HG02588 (cell line): ENCODE results near the gene NKAIN2.
"Not testable (repeated sequence)": the region's sequence is repeated elsewhere in the genome, so short reads cannot be mapped to it uniquely, and the experiment has no call there.

Experiments used
- ATAC-seq: cut with Tn5 transposase; IDR thresholded peaks from one replicate; pipeline ENCODE4 v1.9.1; 2021; ENCODE audit warnings: mild to moderate bottlenecking, moderate library complexity; ENCODE audit not compliant: unreplicated experiment

NKAIN2 gene

DNA sequence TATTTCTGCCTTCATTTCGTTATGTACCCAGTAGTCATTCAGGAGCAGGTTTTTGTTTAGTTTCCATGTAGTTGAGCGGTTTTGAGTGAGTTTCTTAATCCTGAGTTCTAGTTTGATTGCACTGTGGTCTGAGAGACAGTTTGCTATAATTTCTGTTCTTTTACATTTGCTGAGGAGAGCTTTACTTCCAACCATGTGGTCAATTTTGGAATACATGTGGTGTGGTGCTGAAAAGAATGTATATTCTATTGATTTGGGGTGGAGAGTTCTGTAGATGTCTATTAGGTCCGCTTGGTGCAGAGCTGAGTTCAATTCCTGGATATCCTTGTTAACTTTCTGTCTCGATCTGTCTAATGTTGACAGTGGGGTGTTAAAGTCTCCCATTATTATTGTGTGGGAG is 606.8 kb downstream of the NKAIN2 start:
- ATAC-seq, result not testable (repeated sequence)

DNA sequence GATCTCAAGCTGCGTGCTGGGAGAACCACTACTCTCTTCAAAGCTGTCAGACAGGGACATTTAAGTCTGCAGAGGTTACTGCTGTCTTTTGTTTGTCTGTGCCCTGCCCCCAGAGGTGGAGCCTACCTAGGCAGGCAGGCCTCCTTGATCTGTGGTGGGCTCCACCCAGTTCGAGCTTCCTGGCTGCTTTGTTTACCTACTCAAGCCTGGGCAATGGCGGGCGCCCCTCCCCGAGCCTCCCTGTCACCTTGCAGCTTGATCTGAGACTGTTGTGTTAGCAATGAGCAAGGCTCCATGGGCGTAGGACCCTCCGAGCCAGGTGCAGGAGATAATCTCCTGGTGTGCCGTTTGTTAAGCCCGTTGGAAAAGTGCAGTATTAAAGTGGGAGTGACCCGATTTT is 609.0 kb downstream of the NKAIN2 start:
- ATAC-seq, result not testable (repeated sequence)

DNA sequence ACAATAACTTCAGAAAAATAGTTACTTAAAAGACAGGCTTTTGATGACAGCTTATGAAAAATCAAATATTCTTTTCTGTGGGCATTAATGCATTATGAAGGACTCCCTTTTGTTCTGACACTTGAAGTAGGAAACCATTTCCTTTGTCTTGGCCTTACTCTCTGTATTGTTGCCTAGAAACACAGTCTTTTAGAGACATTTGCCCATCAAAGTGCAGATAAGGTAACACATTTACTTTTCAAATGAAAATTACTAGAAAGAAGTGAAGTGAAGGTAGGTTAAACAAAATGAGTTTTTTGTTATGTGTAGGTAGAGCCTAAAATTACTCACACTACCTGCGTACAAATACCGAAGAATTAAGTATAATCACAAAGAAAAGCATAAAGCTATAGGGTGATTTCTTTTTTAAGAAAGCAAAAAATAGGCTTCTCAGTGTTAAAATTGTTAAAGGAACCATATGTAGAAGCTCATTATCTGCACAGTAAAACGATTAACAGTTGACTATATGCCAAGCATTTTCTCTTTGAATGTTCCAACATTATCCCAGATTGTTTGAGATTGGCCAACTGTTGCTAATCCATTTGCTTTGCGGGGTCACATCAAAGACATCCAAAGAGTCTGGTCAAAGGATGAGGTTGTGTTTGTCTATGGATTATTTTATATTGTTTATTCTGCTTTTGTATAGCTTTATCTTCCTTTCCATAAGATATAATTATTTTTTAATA is 616.6 kb downstream of the NKAIN2 start:
- ATAC-seq, result no peak

DNA sequence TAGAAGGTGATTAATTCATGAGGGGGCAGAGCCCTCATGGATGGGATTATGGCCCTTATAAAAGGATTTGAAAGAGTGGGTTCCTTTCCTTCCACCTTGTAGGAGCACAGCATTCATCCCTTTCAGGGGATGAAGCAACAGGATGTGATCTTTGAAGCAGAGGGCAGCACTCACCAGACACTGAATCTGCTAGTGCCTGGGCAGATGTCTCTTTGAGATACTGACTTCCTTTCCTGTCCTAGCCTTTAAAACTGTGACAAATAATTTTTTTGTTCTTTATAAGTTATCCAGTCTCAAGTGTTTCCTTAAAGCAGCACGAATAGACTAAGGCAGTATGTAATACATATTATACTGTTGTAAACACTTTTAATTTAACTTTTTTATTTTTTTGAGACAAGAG is 620.0 kb downstream of the NKAIN2 start:
- no peak for ATAC-seq

DNA sequence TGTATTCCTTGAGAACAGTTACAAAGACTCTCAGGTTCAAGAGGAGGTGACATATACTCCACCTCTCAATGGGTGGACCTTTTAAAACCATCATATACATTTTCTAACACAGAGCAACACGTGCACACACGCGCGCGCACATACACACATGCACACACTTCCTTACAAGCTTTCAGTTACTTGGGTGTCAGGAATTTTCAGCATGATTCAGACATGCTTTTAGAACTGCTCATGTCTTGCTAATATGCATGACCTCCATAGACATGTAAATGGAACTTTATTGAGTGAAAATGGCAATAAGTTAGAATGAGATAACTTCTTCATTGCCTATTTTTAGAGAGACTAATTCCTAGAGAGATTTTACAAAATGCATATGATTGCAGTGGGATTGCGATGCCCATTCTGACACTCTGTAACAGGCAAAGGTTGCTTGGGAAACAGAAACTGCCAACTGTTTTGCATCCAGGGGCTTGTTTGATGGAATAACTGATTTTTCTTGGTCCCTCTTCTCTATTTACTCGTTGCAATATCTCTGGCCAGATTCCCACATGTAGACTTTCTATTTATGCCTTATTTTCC is 627.2 kb downstream of the NKAIN2 start:
- no peak for ATAC-seq

DNA sequence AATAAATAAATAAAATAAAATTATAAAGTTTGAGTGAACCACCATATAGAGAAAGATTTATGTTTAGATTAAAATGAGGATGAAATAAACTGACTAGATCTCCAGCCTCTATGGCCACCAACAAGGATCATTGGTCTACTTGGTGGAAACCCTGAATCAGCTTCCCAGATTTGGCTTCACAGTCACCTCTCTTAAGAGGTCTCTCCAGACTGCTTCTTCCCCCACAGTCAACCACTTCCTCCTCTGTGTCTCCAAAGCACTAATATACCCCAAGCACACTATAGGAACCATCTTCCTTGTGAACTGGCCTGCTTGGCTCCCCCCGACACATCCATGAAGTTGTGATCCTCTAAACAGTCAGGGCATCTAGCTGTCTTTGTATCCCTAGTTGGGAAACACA is 629.0 kb downstream of the NKAIN2 start:
- no peak for ATAC-seq

DNA sequence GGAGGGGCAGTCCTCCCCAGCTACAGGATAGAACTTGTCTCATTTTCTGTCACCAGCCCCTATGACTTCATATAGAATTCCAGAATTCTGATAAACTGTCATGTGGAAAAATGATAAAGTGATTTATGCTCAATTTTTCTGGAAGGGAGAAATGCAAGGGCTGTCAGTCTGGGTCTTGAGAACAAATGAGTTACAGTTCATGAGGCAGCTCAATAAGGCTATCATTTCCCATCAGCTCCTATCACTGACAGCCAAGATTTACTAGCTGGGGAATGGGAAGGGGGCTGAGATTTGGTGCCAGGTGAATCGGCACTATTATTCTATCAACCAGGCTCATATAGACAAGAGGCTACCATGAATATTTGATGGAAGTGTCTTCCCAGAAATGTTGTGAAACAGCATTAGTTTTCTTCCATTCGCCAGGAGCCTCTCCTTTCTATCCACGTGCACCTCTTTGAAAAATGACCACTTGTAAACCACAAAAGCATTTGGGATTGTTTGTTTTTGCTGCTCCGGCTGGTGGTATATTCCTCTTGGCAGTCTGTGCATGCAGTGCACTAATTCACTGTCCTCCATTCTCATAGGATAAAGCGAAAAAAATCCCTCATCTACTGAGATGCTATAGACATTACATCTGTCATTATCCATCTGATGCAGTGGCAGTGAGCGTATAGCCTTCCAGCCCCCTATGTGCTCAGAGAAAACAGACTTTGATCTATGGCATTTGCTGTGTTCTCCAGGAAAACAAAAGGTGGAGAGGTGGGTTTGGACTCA is 629.9 kb downstream of the NKAIN2 start:
- ATAC-seq, result no peak

DNA sequence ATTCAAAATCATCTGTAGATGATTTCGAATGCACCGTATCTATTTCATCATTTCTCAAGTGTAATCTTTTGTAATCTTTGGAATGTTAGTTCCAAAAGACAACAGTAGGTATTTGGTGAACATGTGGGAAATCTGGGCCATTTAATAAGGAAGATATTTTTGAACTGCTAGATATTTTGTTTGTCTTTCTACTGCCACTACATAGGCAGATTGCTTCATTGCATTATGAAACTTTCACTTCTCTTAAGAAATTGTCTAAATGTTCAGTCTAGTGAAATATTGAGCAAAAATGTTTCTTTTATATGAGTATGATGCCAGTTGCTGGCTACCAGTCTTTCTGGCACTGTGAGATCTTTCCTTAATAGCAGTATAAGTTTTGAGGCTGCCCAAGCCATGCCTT is 630.8 kb downstream of the NKAIN2 start:
- ATAC-seq, result no peak

DNA sequence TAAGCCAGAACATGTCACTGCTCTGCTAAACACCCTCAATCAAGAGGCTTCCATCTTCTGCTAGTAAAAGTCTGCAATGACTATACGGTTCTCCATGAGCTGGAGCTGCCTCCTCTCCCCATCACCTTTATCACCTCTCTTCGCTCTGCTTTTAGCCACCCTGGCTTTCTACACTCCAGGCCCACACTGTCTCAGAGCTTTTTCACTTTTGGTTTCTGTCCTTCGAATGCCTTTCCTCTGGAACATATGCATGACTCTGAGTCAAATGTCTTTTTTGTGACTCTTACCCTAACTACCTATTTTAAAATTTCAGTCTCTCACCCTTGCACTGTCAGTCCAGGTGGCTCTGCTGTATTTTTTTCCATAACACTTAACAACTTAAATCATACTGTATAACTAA is 633.1 kb downstream of the NKAIN2 start:
- peak; percentile 75 for ATAC-seq

DNA sequence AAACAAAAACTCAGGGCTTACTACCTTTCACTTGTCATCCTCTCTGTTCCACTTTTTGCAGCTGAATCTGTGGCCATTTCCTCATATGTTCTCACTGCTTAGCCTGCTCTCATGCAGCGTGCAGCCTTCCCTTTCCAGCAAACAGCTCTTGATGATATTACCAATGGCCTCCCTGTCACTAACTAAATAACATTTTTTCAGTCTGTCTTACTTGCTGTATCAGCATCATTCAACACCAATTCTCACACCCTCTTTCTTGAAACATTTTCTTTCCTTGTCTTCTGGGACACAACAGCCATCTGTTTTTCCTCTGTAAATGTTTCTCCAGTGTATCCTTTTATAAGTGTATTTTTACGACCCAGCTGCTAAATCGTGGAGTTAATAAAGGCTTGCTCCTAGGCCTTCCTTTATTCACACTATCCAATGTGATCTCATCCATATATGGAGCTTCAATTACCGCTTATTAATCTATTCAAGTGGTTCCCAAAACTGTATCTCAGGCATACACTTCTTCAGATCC is 634.9 kb downstream of the NKAIN2 start:
- no peak for ATAC-seq

DNA sequence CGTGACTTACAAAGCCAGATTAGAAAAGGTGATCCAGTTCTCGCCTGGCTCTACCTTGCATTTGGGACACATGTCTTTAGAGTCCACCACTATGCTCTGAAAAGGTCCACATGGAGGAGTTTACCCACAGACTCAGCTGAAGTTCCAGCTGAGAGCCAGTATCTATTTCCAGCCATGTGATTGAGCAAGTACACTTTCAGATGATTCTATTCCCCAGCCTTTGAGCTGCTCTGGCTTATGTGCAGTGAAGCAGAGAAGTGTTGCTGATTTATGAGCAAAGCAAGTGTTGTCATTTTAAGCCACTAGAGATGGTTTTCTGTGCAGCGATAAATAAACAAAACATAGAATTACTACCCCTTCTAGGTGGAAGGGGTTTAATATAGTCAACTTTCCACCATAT is 637.8 kb downstream of the NKAIN2 start:
- ATAC-seq, result no peak

DNA sequence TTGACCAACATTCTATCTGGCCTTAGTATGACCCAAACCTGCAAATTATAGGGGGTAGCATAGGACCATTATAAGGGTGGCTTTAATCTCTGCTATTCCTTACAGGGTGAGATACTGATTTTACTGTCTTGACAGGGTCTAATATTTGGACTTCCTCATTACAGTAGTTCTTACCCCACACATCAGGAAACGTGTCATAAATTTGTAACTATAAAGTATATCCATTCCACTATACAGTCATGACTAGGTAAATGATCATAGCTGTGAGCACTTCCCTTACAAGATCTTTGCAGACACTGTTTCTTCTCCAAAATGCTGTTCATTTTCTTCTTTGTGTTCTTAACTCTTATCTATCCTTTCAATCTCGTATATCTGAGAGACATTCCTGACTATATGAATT is 639.9 kb downstream of the NKAIN2 start:
- ATAC-seq, result no peak

DNA sequence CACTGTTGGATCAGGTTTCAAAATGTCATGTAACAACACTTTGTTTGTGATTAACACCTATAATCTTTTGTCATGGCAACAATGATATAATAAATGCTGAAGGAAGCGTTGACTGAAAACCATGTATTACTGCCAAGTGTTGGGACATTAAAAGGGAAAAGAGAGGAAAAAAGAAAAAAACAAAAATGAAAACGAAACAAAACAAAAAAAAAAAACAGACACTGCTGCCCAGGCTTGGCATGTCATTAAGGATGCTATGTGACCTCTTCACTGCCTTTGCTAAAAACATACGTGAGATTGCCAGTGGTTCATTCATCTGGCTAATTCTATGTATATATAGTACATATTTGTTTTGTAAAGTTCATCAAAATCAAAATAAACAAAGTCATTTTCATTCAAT is 641.9 kb downstream of the NKAIN2 start:
- no peak for ATAC-seq

DNA sequence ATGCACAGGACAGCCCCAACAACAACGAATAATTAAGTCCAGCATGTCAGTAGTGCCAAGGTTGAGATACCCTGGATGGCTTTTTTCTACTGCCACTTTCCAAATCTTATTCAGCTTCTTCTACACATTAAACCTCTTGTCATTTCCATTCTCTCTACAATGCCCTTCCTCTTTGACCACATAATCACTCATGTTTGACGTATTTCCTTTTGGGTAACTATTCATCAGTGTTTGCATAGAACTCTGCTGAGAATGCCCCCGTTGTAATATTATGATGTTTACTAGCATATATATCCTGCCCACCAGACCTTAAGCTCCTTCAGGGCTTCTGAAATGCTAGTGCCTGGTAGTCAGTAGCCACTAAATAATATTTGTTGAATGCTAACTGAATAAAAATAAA is 643.3 kb downstream of the NKAIN2 start:
- ATAC-seq, result no peak

DNA sequence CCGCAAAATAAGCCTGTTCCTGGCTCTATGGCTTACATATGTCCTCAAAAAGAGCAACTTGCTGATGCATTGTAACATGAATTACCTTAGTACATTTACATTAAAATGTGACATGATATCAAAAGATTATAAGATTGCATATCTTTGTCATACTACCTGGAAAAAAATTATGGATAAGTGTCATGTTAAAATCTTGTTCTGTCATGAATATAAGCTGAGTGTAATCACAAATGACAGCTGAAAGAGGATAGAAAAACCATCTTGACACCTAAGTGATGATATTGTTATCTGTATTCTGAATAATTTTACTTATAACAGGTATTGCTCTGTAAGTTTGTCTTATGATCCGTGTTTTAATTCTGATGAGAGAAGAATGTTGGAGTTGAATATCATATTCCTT is 655.6 kb downstream of the NKAIN2 start:
- ATAC-seq, result no peak

DNA sequence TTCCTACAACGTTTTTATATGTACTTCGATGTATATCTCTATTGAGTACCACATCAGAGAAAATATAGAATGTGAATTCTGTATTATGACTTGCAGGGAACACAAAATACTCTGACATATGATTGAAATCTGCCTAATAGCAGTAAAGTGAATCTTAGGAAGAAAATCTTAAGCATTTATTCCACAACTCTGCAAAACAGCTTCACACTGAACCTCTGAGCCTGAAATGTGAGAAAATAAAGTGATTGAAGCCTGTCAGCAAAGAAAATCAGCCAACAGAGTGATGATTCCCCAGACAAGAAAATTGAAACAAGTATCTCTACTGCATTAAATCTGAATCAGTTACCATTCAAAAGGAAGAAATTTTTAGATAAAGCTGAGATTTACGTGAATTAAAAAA is 659.1 kb downstream of the NKAIN2 start:
- ATAC-seq, result no peak

DNA sequence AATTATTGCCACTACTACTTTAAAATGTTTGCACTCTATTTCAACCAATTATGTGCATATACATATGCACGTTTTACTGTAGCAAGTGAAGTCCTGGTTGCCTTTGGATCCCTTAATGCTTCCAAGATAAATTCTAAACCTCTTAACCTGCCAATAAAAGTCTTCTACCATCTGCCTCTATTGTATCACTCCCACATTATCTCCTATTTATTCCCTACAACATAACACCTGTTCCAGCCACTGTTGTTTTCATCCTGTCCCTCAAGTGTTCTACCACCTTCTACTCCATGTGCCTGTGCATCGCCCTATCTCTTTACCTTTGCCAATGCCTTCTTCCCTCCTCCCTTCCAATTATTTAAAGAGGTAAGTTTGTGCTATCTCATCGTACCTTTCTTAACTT is 659.6 kb downstream of the NKAIN2 start:
- ATAC-seq, result no peak

DNA sequence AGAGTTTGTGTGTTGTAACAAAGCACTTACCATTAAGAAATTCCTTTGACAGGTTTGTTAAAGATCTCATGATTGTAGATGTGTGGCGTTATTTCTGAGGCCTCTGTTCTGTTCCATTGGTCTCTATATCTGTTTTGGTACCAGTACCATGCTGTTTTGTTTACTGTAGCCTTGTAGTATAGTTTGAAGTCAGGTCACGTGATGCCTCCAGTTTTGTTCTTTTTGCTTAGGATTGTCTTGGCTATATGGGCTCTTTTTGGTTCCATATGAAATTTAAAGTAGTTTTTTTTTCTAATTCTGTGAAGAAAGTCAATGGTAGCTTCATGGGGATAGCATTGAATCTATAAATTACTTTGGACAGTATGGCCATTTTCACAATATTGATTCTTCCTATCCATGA is 660.9 kb downstream of the NKAIN2 start:
- ATAC-seq, result not testable (repeated sequence)

DNA sequence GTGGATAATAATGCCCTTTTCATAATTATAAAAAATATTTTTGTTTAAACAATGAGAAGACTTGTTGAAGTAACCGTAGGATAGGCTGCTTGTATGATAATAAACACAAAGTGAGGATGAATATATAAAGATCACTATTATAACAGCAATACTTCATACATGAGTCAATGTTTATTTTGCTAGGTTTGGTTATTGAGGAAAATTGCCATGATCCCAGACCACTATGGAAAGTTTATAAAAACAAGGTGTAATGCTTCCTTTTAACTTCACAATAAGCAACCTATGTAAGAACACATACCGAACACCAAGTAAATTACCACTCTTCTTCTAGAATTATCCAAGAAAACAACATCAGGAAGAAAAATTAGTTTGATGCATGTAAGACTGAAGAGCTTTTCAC is 663.3 kb downstream of the NKAIN2 start:
- no peak for ATAC-seq

DNA sequence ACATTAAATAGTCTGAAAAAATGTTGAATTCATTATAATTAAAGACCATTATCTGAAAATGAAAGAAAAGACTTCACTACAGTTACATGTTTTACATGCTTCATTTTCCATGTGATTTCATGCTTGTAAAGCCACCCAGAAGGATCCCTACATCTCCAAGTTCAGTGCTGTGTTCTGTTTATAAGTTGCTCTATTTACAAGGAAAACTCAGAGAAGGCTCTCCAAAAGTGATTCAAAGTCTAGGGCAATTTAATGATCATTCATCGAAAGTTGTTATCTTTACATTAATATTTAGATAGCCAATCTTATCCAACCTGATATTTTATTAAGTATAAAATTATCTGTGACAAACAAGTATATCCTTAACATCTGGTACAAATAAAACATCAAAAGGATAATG is 663.7 kb downstream of the NKAIN2 start:
- no peak for ATAC-seq

DNA sequence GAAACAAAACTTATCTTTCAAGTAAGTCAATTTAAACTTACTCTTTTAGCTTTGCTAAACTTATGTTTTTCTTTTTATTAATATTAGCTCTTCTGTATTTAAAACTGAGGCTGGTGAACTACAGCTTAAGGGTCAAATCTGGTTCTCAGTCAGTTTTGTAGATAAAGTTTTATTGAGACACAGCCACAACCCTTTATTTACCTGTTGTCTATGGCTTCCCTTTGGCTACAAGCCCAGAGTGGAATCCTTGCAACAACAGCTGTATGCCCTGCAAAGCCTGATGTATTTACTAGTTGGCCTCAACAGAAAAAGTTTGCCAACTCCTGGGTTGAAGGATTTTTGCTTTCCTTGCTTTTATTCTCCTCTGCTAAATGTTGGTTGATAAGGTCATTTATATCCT is 667.1 kb downstream of the NKAIN2 start:
- no peak for ATAC-seq

DNA sequence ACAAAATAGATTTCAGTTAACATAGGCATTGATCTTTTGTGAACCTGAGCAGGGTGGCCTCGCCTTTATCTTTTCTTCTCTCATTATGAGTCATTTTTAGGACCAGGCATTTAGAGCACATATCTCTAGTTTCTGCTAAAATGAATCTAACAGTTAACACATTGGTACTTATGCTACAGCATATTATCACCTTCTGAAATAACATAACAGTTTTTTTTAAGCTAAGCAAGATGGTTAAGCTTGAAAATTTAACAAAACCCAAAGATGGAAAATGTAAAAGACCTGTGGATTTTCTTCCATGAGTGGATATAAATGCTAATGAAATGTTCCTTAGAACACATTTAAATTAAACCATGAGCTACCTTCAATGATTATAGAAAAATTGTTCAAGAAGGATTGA is 671.5 kb downstream of the NKAIN2 start:
- no peak for ATAC-seq
